ENCODE measurements around the gene RALGDS.
"Not testable (repeated sequence)": the region's sequence is repeated elsewhere in the genome, so short reads cannot be mapped to it uniquely, and the experiment has no call there.

The RALGDS gene

GRCh38 chr9:133106511-133107244 lies 14.4 kb downstream of the RALGDS start:
- no peak for DNase-seq (ENCODE audit: low read depth)

- DNase-seq (ENCODE audit: low read depth), result no peak
These were observed 15.6 kb downstream of the RALGDS start for GRCh38 chr9:133105461-133105770.

GRCh38 chr9:133104718-133105460 lies 16.2 kb downstream of the RALGDS start:
- no peak for DNase-seq (ENCODE audit: low read depth)

GRCh38 chr9:133103987-133104505 lies 17.0 kb downstream of the RALGDS start:
- no peak for DNase-seq (ENCODE audit: low read depth)

- no peak for DNase-seq (ENCODE audit: low read depth)
These were observed 17.7 kb downstream of the RALGDS start for GRCh38 chr9:133103183-133103986.

- no peak for DNase-seq (ENCODE audit: low read depth)
These were observed 18.6 kb downstream of the RALGDS start for GRCh38 chr9:133102190-133103021.

GRCh38 chr9:133101356-133102189 lies 19.5 kb downstream of the RALGDS start:
- DNase-seq (ENCODE audit: low read depth), result no peak

GRCh38 chr9:133100506-133101355 lies 20.3 kb downstream of the RALGDS start:
- no peak for DNase-seq (ENCODE audit: low read depth)

GRCh38 chr9:133099726-133100505 lies 21.1 kb downstream of the RALGDS start:
- DNase-seq (ENCODE audit: low read depth), result no peak

GRCh38 chr9:133098871-133099270 lies 22.2 kb downstream of the RALGDS start:
- no peak for DNase-seq (ENCODE audit: low read depth)

- no peak for DNase-seq (ENCODE audit: low read depth)
These were observed 22.8 kb downstream of the RALGDS start for GRCh38 chr9:133098104-133098754.

- DNase-seq (ENCODE audit: low read depth), result no peak
These were observed 26.1 kb downstream of the RALGDS start for GRCh38 chr9:133094842-133095393.

- DNase-seq (ENCODE audit: low read depth), result not testable (repeated sequence)
These were observed 26.7 kb downstream of the RALGDS start for GRCh38 chr9:133094351-133094750.

GRCh38 chr9:133090752-133091385 lies 30.2 kb downstream of the RALGDS start:
- no peak for DNase-seq (ENCODE audit: low read depth)

GRCh38 chr9:133090187-133090586 lies 30.9 kb downstream of the RALGDS start:
- DNase-seq (ENCODE audit: low read depth), result no peak

- no peak for DNase-seq (ENCODE audit: low read depth)
These were observed 31.8 kb downstream of the RALGDS start for GRCh38 chr9:133089271-133089671.

- DNase-seq (ENCODE audit: low read depth), result no peak
These were observed 32.3 kb downstream of the RALGDS start for GRCh38 chr9:133088756-133089155.
